Keratinocyte (primary cell): Measurements from ENCODE around the gene NLGN4Y. TPM values are rescaled to one million over a fixed set of nuclear protein-coding genes. Genes with fewer than 3 reads are reported as not detected.

ENCODE experiments used
- DNase-seq: peaks from one replicate; pipeline ENCODE4 v3.0.0-alpha.2; 2011; ENCODE audit warnings: low read depth, missing footprints, low spot score
- FAIRE-seq: peaks from 2 replicates; lab custom pipeline; 2011; peaks lifted over from hg19 to GRCh38; lab: Jason Lieb, UNC
- H2AFZ ChIP-seq: 2 replicates; pipeline ENCODE4 v1.6.0; 2012; ENCODE audit warnings: low read length, control low read depth, inconsistent platforms; ENCODE audit not compliant: control insufficient read depth
- H3K27ac ChIP-seq: 2 replicates; pipeline ENCODE4 v1.5.1; 2011; ENCODE audit warnings: low read length; ENCODE audit not compliant: control insufficient read depth, insufficient read depth
- H3K27me3 ChIP-seq: 3 replicates; pipeline ENCODE4 v1.6.0; 2011; ENCODE audit warnings: low read length; ENCODE audit not compliant: control insufficient read depth, insufficient read depth; ENCODE audit errors: extremely low read depth
- H3K36me3 ChIP-seq, 2 experiments: 2 replicates in 1 of 2; 3 replicates in 1 of 2; pipeline ENCODE4 v1.5.1; 2011; ENCODE audit warnings: low read length in 2 of 2, mild to moderate bottlenecking in 1 of 2; ENCODE audit not compliant: control insufficient read depth in 2 of 2, insufficient read depth in 2 of 2; ENCODE audit errors: extremely low read depth in 1 of 2
- H3K4me1 ChIP-seq: 3 replicates; pipeline ENCODE4 v1.5.1; 2011; ENCODE audit warnings: low read length; ENCODE audit not compliant: control insufficient read depth, insufficient read depth; ENCODE audit errors: extremely low read depth
- H3K4me2 ChIP-seq: 3 replicates; pipeline ENCODE4 v1.6.0; 2011; ENCODE audit warnings: low read depth, low read length; ENCODE audit not compliant: control insufficient read depth, insufficient read depth; ENCODE audit errors: extremely low read depth
- H3K4me3 ChIP-seq, 3 experiments: fragments of 200-600 bp in 1 of 3; sonication (generic) in 1 of 3; 2 replicates in 2 of 3; 3 replicates in 1 of 3; pipeline ENCODE4 v1.5.1; 2011 to 2016; ENCODE audit warnings: low read length in 3 of 3, mild to moderate bottlenecking in 3 of 3, control low read depth in 2 of 3, inconsistent platforms in 1 of 3, low read depth in 1 of 3, mixed read lengths in 1 of 3, mixed run types in 1 of 3, moderate library complexity in 1 of 3; ENCODE audit not compliant: control insufficient read depth in 2 of 3, insufficient read depth in 2 of 3; ENCODE audit errors: extremely low read depth in 1 of 3
- H3K79me2 ChIP-seq: 2 replicates; pipeline ENCODE4 v1.6.0; 2012; ENCODE audit warnings: low read length; ENCODE audit not compliant: control insufficient read depth, insufficient read depth
- H3K9ac ChIP-seq: 3 replicates; pipeline ENCODE4 v1.6.0; 2011; ENCODE audit warnings: low read length; ENCODE audit not compliant: control insufficient read depth, insufficient read depth; ENCODE audit errors: extremely low read depth
- H3K9me1 ChIP-seq: 3 replicates; pipeline ENCODE4 v1.6.0; 2011; ENCODE audit warnings: low read length; ENCODE audit not compliant: control insufficient read depth, insufficient read depth; ENCODE audit errors: extremely low read depth
- H3K9me3 ChIP-seq: 2 replicates; pipeline ENCODE4 v1.5.1; 2012; ENCODE audit warnings: low read depth, low read length; ENCODE audit not compliant: control insufficient read depth
- H4K20me1 ChIP-seq: 3 replicates; pipeline ENCODE4 v1.6.0; 2011; ENCODE audit warnings: low read length; ENCODE audit not compliant: control insufficient read depth, insufficient read depth; ENCODE audit errors: extremely low read depth
- EZH2 ChIP-seq: IDR thresholded peaks from one replicate; pipeline ENCODE4 v1.6.1; 2012; ENCODE audit warnings: inconsistent platforms, mild to moderate bottlenecking, low read length, moderate library complexity
- dilution Hi-C: fragments of 300-500 bp; cut with MboI; formaldehyde crosslinking; loops from one replicate; pipeline ENCODE4 v1.7.0; 2020; ENCODE audit warnings: low sequenced_read_pairs; ENCODE audit not compliant: extremely low pct_ligation_motif_present
- polyA plus RNA-seq, 5 experiments: library from polyadenylated mRNA; depleted of rRNA in 3 of 5; stranded (reverse) in 3 of 5; stranded (forward) in 1 of 5; unstranded in 1 of 5; fragments of >200 nt; gene quantifications; 1 replicate in 1 of 5; 2 replicates in 3 of 5; 3 replicates in 1 of 5; pipeline versions ENCODE4 v1.2.1 to v1.2.3, GENCODE V29; 2011 to 2012; ENCODE audit warnings: missing spikeins in 2 of 5, low read depth in 1 of 5, low replicate concordance in 1 of 5
- TF ChIP-seq, protein P1 (sequence below), 3 experiments: IDR thresholded peaks in 1 of 3; conservative IDR thresholded peaks in 1 of 3; optimal IDR thresholded peaks in 1 of 3; 2 replicates in 2 of 3; 3 replicates in 1 of 3; pipeline versions ENCODE3 to v1.5.1; 2011; ENCODE audit warnings: low read length in 3 of 3, mild to moderate bottlenecking in 3 of 3, moderate library complexity in 2 of 3, control low read depth in 1 of 3, inconsistent platforms in 1 of 3; ENCODE audit not compliant: insufficient read depth in 2 of 3; ENCODE audit errors: extremely low read depth in 1 of 3

NLGN4Y gene
- polyA plus RNA-seq, 1 donor (not counting 4 experiments of a cell fraction or from before 2014, with no cell fraction given) = not detected

DNA sequence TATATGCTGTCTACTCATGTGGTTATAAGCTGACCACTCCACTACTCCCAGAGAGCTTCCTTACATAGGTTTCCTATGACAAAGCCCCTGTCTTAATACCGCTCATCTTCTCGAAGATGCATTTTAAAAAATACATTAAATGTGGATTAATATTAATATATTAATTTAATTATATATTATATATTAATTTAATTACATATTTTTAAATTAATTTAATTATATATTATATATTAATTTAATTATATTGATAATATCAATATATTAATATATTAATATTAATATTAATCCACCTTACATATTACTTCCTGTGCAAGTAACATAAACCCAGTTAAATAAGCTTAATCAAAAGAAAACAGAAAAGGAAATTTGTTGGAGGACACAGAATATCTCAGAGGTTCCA, 19.7 kb upstream of the NLGN4Y start:
- no peak for FAIRE-seq

DNA sequence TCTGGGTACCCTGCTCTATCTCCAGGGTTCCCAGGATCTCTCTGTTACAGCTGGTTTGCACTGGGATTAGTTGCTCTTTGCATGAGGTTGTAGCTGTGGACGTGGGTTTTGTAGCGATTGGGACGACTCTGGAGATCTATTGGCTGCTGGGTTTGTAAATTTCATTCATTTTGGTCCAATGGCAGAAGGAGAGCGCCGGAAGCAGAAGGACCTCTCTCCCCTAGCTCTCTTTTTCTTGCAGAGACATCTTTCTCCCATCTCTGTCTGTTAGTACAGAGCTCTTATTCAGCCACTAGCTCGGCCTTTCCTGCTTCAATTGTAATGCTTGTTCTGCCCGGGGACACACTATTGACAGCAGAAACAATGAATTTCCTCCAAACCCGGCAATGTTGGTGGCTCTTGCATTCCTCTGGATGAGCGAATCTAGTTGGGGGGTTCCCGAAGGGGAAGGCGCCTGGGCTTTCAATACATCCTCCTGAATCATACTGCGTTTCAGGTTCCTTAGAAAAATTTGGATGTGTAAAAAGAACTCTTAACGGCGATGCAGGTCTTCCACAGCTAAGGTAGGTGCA, 1.9 kb upstream of the NLGN4Y start:
- no peak overlapping the region for H3K4me2 ChIP-seq
- no peaks in the 10 kb centered on the region for H3K79me2 ChIP-seq
- H2AFZ ChIP-seq = no peak overlapping the region
- DNase-seq (no peak), FAIRE-seq (no peak)
- no peaks in the 10 kb centered on the region for H3K27me3 ChIP-seq
- TF ChIP-seq, protein P1, sequence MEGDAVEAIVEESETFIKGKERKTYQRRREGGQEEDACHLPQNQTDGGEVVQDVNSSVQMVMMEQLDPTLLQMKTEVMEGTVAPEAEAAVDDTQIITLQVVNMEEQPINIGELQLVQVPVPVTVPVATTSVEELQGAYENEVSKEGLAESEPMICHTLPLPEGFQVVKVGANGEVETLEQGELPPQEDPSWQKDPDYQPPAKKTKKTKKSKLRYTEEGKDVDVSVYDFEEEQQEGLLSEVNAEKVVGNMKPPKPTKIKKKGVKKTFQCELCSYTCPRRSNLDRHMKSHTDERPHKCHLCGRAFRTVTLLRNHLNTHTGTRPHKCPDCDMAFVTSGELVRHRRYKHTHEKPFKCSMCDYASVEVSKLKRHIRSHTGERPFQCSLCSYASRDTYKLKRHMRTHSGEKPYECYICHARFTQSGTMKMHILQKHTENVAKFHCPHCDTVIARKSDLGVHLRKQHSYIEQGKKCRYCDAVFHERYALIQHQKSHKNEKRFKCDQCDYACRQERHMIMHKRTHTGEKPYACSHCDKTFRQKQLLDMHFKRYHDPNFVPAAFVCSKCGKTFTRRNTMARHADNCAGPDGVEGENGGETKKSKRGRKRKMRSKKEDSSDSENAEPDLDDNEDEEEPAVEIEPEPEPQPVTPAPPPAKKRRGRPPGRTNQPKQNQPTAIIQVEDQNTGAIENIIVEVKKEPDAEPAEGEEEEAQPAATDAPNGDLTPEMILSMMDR (optimal IDR thresholded peaks at IDR 0.05 in 1 of 3, IDR thresholded peaks at IDR 0.05 in 1 of 3, conservative IDR thresholded peaks at IDR 0.05 in 1 of 3; ENCODE audit: extremely low read depth in 1 of 3, insufficient read depth in 2 of 3, low read length in 3 of 3) = no peak
- TF ChIP-seq EZH2 = no peak
- H3K9me3 ChIP-seq = no peaks in the 10 kb centered on the region
- H3K36me3 ChIP-seq = no peaks in the 10 kb centered on the region
- no peaks in the 10 kb centered on the region for H3K9me1 ChIP-seq
- no peak overlapping the region for H3K27ac ChIP-seq
- no peaks in the 10 kb centered on the region for H3K4me1 ChIP-seq
- no peaks in the 10 kb centered on the region for H4K20me1 ChIP-seq
- H3K9ac ChIP-seq = no peak overlapping the region
- dilution Hi-C loops = no loop called here
- no peak overlapping the region for H3K4me3 ChIP-seq

More for the DNA sequence above, 19.7 kb upstream of the NLGN4Y start:
- no peak for DNase-seq
- no peaks in the 10 kb centered on the region for H3K9me3 ChIP-seq
- H3K79me2 ChIP-seq = no peaks in the 10 kb centered on the region
- H3K9ac ChIP-seq = no peak overlapping the region
- TF ChIP-seq, protein P1 (optimal IDR thresholded peaks at IDR 0.05 in 1 of 3, IDR thresholded peaks at IDR 0.05 in 1 of 3, conservative IDR thresholded peaks at IDR 0.05 in 1 of 3; ENCODE audit: extremely low read depth in 1 of 3, insufficient read depth in 2 of 3, low read length in 3 of 3) = no peak
- TF ChIP-seq EZH2 = no peak
- H3K27me3 ChIP-seq = no peaks in the 10 kb centered on the region
- H3K27ac ChIP-seq = no peak overlapping the region
- H3K4me1 ChIP-seq = no peaks in the 10 kb centered on the region
- dilution Hi-C loops = no loop called here
- H3K4me2 ChIP-seq = no peak overlapping the region
- H3K9me1 ChIP-seq = no peaks in the 10 kb centered on the region
- H4K20me1 ChIP-seq = no peaks in the 10 kb centered on the region
- no peak overlapping the region for H2AFZ ChIP-seq
- H3K4me3 ChIP-seq = no peak overlapping the region
- H3K36me3 ChIP-seq = no peaks in the 10 kb centered on the region
